Putamen (tissue), 1 donor: ENCODE results near the gene CYBB.
A peak's percentile ranks its signal among the peaks of the same experiment; 100 is the strongest.
"Not testable (repeated sequence)": the region's sequence is repeated elsewhere in the genome, so short reads cannot be mapped to it uniquely, and the experiment has no call there.

Source experiments
- DNase-seq: peaks from one replicate; pipeline ENCODE4 v3.0.0-alpha.2; 2016; ENCODE audit warnings: low spot score

The CYBB gene

DNA sequence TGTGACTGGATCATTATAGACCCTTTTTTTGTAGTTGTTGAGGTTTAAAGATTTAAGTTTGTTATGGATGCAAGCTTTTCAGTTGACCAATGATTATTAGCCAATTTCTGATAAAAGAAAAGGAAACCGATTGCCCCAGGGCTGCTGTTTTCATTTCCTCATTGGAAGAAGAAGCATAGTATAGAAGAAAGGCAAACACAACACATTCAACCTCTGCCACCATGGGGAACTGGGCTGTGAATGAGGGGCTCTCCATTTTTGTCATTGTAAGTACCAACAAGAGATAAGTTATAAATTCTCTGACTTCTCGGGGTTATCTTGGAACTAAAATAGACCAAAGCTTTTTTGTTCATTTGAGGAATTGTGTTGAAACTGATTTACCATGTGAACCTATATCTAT, at the start of gene CYBB:
Gene CYBB (plus strand): TSS at position 203 of the 400 bp plus-strand sequence. CDS start 19 bp downstream, at position 222.
- DNase-seq, result no peak

DNA sequence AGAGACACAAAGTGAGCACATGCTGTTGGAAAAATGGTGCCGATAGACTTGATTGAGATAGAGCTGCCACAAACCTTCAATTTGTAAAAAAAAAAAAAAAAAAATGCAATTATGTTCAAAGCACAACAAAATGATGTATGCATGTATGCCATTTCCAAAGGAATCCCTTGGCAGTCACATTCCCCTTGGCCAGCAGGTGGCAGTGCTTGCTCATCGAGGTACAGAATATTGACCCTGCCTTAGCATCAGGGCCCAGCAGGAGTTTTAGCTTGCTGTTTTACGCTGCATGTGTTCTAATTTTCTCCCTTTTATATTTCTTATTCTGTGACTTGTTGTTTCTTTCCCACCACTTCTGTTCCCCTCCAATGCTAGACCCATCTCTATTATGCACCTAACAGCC, 34.5 kb upstream of the CYBB start:
- DNase-seq, result no peak

GRCh38 chrX:37745835-37746217, 34.0 kb upstream of the CYBB start:
- no peak for DNase-seq

- DNase-seq, result no peak
Observed at GRCh38 chrX:37746218-37746941, 33.5 kb upstream of the CYBB start.

- no peak for DNase-seq
Observed at GRCh38 chrX:37746951-37747350, 32.9 kb upstream of the CYBB start.

DNA sequence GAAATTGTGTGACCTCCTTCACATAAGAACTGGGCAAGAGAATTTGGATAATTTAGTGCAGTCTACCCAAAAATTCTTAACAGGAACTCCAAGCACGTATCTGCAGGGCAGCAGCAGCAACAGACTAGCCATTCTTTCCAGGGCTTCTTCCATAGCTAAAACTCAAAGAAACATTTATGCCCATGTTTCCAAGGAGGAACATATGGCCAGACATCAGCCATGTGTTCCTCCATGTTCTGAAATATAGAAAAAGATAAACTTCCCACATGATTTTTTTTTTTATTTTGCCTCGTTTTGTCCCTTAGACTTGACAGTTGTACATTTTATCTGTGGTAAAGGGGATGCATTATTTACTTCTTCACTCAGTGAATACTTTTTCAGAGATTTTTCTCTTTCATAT, 27.6 kb upstream of the CYBB start:
- no peak for DNase-seq

DNA sequence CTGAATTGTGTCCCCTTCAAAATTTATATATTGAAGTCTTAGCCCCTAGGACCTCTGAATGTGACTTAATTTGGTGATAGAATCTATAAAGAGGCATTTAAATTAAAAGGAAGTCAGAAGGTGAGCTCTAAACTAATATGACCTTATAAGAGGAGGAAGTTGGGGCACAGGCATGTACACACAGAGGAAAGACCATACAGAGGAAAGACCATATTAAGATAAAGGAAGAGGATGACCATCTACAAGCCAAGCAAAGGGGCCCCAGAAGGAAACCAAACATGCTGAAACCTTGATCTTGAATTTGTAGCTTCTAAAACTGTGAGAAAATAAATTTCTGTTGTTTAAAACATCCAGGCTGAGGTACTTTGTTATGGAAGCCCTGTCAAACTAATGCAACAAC, 26.9 kb upstream of the CYBB start:
- DNase-seq, result no peak

- no peak for DNase-seq
Observed at GRCh38 chrX:37753384-37753783, 26.5 kb upstream of the CYBB start.

- DNase-seq, result no peak
Observed at GRCh38 chrX:37754516-37754915, 25.3 kb upstream of the CYBB start.

DNA sequence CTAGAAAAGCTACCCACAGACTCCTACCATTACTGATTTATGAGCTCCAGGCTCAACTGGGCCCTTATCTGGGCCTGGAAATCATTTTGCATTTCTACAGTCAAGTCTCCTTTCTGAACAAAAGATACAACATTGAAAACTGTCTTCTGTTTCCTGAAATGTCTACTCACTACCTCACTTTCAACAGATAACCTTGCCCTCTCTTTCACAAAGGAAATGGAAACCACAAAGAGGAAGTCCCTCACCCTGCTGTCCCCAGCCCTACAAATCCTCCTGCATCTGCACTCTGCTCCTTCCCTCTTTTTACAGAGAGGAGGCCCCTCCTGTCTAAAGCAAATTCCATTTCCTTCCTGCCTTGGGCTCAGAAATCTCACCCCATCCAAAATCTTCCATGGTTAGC, 24.8 kb upstream of the CYBB start:
- DNase-seq, result peak; percentile 2

DNA sequence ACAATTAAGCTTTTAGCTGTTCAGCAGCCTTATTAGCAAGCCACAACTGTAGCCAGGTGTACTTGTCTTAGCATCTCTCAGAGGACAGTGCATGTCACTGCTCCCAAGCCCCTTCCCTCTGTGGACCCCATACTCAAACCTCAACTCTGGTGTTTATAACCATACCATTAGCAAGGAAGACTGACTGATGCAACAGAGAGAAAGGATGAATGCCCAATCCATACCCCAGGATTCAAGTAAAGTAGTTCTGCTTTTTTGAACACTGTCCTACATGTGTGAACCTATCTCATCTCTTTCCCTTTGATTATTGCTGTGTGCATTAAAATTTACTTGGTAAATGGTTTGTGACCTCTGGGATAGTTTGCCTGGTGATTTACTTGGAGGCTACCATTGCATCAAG, 22.8 kb upstream of the CYBB start:
- DNase-seq, result no peak

DNA sequence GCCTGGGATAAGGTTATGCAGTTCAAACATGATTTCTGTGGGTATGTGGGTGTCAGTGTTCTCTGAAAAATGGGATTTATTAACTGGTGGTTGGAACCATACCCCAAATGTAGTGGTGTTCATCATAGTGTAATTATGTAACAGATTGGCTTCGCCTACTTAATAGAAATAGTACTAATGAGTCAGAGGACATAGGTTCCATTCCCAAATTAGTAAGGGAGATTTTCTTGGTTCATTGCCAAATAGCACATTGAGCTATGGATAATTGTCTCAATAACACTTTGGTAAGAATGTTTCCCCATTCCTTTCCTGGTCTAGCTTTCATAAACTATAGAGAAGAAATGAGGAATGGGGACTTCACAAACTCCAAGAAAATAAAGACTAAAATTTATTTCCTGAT, 20.5 kb upstream of the CYBB start:
- DNase-seq, result no peak

DNA sequence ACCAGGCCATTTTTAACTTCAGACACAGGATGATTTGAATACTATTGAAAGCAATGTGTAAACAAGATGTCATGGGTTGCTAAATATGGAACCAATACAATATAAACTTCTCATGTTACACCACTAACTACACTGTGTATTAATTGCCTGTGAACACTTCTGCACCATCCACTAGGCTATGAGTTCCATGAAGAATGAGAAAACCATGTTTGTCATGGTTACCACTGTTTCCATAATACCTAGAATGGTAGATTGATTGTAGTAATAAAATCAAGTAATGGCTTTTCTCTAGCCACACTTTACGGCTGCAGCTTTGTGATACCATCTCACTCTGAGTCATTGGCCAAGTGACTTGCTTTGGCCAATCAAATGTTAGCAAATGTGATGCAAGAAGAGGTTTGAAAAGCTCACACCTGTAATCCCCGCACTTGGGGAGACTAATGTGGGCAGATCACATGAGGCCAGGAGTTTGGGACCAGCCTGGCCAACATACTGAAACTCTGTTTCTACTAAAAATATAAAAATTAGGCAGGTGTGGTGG, 19.9 kb upstream of the CYBB start:
- no peak for DNase-seq

DNA sequence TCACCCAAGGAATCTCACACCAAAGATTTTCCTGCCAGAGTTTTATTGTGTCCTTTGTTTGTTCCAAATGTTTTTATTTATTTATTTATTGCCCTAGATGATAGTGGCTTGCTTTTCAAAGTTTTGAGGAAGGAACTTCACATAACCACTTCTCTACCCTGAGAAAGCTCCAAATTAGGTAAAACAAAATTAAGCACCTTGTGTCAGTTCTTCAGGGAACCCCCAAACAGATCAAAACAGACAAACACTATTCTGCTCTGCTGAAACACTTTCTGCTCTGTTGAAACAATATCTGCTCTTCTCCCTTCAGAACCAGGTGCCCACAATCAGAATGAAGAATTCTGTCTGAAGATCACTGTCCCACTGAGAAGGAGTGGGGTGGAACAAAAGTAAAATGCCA, 16.5 kb upstream of the CYBB start:
- DNase-seq, result no peak

DNA sequence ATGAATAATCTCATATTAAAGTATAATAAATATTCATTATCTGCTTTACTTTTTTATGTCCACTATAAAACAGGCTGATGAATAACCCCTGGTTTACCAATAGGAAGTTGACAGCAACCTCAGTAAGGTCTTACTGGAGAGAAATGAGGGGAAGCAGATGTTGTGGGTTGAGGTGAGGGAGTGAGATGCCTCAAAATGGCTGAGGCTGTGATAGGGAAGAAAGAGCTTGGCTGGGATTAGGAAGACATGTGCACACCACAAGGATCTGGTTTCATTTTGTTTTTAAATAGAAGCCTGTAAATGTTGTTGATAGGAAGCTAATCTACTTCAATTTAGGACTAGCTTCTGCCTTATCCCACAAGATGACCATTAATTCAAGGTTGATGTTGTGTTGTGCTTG, 14.4 kb upstream of the CYBB start:
- no peak for DNase-seq

DNA sequence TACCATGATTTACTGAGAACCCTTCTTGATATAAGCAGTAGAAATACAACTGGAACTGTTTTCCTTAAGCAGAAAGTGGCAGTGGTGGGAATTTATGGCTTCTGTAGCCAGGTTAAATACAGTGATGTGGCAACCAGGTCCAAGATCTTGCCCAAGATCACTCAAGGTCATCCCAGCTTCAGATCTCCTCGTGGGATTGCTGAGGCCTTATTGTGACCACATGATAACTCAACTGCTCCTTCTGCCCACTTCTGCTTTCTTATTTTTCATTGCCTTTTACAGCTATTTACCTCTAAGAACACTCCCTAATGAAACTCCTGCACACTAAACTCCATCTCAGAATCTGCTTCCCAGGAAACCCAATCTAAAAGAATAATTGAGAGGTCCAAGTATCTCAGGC, 12.4 kb upstream of the CYBB start:
- no peak for DNase-seq

DNA sequence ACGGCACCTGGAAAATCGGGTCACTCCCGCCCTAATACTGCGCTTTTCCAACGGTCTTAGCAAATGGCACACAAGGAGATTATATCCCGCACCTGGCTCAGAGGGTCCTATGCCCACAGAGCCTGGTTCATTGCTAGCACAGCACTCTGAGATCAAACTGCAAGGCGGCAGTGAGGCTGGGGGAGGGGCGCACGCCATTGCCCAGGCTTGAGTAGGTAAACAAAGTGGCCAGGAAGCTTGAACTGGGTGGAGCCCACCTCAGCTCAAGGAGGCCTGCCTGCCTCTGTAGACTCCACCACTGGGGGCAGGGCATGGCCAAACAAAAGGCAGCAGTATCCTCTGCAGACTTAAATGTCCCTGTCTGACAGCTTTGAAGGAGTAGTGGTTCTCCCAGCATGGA, 11.0 kb upstream of the CYBB start:
- DNase-seq, result not testable (repeated sequence)

GRCh38 chrX:37776283-37776986, 3.4 kb upstream of the CYBB start:
- no peak for DNase-seq

- no peak for DNase-seq
Observed at GRCh38 chrX:37776987-37777325, 2.9 kb upstream of the CYBB start.

GRCh38 chrX:37781081-37781480, 1.2 kb downstream of the CYBB start:
- no peak for DNase-seq

DNA sequence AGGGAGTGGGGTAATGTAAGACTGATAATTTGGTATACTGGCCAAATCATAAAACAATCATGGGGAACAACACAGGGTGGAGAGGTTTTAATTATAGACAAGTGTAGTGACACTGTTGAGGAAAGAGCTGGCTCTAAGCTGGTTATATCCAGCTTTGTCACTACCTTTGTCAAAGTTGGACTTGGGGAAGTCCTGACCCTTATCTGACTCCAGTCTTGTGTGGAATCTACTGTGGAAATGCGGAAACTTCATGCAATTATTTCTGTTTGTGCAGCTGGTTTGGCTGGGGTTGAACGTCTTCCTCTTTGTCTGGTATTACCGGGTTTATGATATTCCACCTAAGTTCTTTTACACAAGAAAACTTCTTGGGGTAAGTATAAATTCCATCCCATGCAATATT, 2.0 kb downstream of the CYBB start:
- no peak for DNase-seq

DNA sequence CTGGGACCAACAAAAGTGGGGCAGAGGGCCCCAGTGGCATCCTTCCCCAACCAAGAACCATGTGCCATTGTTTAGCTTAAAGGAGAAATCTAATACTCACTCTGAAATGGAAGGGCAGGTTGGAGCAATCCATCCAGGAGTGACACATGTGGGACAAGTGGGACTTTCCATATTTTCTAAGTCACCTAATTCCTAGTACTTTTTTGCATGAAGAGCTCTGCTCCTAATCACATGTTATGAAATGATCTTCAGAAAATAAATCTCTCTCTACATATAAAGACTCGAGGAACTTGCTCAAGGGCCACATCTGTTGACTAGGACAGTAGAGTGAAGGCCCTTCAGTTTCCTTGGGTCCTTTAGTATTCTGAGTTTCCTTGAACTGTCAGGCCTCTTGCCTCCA, 2.5 kb downstream of the CYBB start:
- DNase-seq, result no peak

DNA sequence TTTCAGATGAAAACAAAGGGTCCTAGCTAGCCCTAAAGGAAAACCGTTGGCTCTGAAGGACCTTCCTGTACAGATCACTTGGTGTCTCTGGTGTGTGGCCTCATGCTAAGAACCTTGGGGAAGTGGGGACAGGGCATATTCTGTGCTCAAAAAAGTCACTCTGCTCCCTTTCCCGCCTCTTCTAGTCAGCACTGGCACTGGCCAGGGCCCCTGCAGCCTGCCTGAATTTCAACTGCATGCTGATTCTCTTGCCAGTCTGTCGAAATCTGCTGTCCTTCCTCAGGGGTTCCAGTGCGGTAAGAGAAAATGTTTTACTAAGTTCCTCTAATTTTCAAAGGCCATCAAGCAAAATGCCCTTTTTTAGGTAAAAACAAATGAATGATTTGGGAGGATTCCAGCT, 3.4 kb downstream of the CYBB start:
- DNase-seq, result no peak

GRCh38 chrX:37785569-37785968, 5.7 kb downstream of the CYBB start:
- DNase-seq, result no peak
